ENCODE results near the gene NEDD1. TPM values are rescaled to one million over a fixed set of nuclear protein-coding genes. Genes with fewer than 3 reads are reported as not detected.

NEDD1 gene
- 34.3 TPM for total RNA-seq

DNA sequence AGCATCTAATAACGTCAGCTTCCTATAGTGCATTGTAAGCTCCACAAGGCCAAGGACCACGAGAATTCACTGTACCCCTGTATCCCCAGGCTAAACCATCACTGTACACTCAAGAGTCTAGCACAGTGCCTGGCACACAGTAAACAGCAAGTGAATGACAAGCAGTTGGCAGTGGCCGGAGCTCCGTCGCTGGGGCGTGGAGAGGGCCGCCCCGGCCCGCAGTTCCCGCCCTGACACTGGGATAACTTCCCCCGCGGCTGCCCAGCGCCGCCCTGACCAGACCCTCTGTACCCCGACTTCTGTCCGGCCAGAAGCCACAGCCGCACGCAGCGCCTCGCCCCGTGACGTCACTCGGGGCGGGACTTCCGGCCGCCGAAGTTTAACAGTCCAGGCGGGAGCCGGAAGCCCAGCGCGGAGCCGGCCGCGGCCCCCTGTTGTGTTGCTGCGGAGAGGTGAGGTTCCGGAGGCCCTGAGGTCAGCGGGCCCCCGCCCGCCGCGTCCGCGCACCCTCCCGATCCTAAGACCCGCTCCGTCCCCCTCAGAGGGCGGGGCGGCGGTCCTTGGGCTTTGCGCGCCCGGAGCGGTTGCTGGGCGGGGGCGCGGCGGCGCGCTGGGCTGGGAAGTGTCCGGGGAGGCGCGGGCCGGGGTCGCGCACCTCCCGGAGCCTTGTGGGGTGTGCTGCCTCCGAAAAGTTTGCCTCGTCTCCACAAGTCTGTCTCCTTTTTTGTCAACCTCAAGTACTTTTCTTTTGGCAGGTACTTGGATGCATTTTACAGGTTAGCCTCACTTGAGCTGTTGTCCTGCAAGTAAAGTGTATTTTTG lies at the start of gene NEDD1:
Gene NEDD1 (plus strand): TSS at position 409 of the 822 bp plus-strand sequence. CDS start 2,503 bp downstream, outside the sequence.

